ENCODE results near the gene INO80E.
"Not testable (repeated sequence)": the region's sequence is repeated elsewhere in the genome, so short reads cannot be mapped to it uniquely, and the experiment has no call there.

The INO80E gene

DNA sequence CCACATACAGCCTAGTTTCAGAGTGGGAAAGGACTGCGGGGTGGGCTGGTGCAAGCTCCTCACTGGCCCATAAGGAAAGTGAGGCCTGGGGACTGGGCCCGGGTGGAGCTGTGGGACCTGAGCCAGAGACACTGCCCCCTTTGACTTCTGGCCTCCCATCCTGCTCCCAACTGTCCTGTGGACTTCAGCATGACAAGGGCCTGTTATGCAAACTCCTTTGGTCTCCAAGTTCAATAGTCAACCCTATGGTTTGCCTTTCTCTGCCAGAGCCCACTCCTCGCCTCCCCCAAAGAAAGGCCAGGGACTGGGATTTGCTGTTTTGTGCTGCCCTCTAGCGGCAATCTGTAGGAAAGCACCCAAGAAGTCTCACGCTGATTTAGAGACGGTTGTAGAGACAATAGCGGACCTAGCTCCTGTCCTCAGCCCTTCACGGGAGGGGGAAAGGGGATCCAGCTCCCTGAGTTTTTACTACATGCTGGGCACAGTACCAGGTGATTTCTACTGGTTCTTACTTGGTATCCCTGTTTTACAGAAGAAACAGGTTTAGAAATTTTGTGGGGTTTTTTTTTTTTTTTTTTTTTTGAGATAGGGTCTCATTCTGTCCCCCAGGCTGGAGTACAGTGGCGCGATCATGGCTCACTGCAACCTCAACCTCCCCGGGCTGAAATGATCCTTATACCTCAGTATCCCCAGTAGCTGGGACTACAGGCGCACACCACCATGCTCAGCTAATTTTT lies 36.2 kb downstream of the INO80E start:
- DNase-seq: peak; percentile 58

DNA sequence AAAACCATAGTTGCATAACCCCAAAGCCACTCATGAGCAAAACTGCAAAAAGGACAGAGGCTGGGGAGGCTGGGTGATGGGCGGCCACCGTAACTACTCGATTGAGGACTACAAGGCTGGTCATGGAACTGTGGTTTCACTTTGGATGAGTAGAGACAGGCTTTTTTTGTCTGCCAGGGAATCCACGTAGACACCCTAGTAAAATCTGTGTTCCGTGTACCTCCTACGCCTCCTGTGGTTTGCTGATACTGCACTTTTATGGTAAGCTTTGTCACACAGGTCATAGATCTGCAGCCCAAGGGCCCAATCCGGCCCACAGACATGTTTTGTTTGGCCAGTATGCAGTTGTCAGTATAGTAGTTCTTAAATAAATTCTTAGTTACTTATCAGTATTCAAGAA lies 37.2 kb downstream of the INO80E start:
- no peak for DNase-seq

DNA sequence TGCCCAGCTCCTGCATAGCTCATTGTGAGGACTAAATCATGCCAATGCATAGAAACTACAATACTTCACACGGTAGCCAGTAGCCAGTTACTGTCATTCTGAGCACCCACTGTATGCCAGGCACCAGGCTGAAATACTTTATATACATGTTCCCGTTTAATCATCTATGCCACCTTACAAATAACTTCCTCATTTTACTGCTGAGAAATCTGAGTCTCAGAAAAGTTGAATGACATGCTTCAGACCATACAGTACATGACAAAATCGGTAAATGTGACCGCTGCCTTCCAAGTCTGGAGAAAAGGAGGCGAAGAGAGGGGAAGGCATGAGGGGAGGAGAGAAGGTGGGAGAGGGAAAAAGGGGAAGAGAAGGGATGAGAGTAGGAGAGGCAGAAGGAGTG lies 44.2 kb downstream of the INO80E start:
- no peak for DNase-seq

DNA sequence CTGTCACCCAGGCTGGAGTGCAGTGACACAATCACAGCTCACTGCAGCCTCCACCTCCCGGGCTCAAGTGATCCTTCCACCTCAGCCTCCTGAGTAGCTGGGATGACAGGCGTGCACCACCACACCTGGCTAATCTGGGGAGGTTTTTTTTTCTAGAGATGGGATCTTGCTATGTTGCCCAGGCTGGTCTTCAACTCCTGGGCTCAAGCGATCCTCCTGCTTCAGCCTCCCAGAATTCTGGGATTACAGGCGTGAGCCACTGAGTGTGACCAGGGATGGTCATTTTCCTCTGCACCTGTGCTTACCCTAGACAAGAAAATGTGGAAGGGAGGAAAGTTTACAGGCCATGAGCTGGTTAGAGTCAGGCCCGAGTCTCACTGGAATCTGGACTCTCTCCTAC lies 44.6 kb downstream of the INO80E start:
- DNase-seq: not testable (repeated sequence)

DNA sequence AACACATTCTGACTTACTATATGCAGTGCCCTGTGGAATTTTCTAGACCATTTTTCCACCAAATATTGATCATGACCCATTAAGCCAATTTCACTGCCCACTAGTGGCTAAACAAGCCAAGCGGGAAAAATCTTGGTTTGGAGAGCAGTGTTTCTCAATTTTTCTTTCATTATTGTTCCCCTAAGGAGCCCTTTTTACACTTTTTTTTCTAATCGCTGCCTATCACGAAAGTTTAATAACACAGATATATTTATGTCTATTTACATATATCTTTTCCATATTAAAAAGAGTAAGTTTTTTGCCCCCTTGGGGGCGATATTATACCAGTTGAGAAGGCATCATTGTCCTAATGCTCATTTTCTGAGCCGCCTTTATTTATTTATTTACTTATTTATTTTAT lies 45.8 kb downstream of the INO80E start:
- DNase-seq: peak; percentile 27

DNA sequence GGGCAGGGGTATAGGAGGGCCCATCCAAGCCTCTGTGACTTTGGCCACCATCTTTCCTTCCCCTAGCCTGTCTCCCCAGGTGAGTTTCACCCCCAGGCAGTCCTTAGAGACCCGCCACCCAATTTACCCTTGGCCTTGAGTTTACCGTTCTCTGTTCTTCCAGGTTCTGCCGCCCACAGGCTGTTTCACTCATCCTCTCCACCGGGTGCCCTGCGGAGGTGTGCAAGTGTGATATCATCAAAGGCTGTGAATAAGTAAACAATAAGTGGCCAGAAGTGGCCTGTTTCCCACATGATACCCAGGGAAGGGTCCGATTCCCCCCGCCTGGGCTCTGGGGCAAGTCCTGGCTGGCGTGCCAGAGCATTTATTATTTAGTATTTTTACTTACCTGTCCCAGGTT lies 50.1 kb downstream of the INO80E start:
- no peak for DNase-seq

DNA sequence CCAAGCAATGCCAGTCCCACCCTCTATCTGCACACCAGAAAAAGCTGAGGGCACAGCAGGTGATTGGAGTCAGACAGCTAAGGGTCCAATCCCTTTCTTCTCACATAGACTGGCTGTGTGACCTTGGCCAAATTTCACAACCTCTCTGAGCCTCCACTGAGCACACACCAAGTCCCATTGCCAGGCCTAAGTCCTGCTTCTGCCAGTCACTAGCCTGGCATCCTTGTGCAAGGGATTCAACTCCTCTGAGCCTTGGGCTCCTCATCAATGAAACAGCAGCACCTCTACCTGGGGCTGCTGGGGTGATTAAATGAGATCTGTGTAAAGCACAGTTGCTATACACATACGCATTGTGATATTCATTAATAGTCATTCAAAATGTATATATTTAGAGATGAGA lies 50.5 kb downstream of the INO80E start:
- no peak for DNase-seq

DNA sequence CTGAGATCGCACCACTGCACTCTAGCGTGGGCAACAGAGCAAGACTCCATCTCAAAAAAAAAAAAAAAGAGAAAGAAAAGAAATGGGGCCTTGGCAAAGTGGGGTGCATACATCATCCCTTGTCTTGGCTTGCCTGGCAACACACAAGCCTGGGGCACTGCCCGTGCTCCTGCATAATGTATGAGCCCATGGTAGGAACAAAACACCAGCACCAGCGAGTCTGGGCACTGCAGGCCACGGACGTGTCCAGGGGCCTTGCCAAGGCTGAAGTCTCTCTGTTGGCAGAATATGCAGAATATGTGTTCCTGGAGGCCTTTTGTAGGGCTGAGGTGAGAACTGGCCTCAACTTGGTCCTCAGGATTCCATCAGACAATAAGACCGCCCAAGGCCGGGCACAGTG lies 53.8 kb downstream of the INO80E start:
- DNase-seq: no peak

DNA sequence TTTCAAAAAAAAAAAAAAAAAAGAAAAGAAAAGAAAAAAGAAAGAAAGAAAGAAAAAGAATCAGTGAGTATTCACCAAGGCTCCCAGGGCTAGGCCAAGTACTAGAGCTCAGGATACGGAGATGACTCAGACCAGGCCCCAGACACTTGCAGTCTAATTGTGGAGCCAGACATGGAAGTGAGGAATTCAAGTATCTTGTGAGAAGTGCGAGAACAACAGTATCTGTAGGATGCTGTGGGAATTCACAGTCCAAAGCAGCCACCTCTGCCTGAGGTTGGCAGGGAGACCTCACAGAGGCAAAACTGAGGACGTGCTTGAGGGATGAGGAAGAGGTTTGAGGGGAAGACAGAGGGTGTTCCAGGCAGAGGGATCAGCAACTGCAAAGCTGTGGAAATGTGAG lies 55.5 kb downstream of the INO80E start:
- no peak for DNase-seq

DNA sequence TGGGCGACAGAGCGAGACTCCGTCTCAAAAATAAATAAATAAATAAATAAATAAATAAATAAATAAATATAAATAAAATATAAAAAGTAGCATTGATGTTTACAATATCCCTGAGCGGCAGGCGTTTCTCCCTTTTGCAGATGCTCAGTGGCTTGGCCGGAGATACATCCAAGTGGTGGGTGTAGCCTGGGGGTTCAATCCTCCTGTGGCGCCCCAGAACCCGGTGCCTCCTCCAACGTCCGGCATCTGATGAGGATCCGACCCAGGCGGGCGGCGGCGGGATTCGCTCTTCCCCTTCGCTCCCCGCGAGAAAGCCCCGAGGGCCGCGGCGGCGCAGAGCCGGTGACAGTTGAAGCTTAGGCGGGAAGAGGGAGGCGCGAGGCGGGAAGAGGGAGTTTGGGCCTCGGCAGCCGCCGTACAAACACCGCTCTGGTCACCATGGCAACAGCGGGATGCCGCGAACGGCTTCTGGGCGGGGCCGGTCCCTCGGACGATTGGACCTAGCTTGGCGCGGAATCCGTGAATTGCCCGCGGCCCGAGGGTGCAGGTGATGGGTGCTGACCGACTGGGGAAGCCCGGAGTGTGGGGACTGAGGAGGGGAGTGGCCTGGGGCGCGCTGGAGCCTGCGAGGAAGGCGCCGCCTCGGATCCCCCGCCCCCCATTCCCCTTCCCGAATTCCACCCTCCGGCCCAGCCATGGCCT lies 56.8 kb downstream of the INO80E start:
- DNase-seq: peak; percentile 80

DNA sequence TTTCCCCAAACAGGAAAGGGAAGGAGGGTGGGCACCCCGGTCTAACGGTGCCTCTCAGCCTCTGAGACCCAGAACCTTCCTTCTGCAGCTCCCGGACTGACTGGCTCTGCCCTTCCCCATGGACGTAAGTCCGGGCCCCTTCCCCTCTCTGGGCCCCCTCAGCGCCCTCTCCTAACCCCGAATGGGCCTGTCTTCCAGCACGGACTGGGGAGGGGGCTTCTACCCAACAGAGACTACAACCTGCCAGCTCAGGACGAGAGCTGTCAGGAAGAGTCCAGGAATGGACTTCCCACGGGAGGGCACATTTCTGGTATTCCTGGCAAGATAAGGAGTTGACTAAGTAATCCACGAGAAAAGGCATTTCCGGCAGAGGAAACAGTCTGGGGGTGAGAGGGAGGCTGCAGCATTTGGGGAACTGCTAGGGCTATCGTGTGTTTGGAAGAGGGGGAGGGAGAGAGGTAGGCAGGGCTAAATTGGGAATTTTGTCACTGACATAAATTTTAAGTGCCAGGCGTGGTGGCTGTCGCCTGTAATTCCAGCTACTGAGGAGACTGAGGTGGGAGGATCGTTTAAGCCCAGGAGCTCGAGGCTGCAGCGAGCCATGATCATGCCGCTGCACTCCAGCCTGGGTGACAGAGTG lies 57.5 kb downstream of the INO80E start:
- no peak for DNase-seq

DNA sequence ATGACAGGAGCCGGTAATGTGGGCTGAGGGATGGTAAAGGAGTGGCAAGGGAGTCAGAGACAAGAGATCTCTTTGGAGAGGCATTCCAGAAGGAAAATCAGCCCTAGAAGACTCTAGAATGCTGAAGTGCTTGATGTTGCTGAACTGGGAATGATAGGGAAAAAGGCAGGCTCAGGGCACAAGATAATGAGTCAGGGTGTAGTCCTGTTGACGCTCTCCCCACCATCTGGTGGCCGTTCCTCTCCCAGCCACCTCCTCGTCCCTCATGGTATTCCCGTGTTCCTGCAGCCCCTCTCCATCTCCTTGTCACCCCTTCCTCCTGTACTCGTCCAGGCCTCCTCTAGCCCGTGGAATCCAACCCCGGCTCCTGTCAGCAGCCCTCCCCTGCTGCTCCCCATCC lies 58.4 kb downstream of the INO80E start:
- no peak for DNase-seq

DNA sequence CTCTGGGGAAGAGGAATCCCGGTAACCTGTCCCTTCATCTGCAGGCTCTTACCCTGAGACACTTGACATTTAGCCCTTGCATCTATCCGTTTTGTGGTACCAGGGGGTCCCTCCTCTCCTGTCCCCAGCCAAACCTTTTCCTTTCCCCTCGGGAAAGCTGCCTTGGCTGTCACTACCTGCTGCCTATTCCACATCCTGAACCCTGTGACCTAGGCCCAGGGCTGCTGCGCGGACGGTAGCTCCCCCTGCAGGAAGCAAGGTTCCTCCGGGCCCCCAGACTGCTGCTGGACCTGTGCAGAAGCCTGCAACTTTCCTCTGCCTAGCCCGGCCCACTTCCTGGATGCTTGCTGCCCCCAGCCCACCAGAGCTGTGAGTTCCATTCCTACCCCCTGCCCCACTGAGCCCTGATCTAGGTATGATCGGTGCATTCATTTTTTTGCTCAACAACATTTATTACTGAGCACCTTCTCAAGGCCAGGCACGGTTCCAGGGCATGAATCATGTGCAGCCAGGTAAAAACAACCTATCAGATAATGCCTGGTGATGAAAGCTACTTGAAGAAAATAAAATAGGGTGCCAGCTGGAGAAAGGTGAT lies 59.0 kb downstream of the INO80E start:
- peak; percentile 35 for DNase-seq

Data from central memory CD4-positive, alpha-beta T cell (primary cell).